ENCODE results near the gene MS4A15. TPM values are rescaled to one million over a fixed set of nuclear protein-coding genes. Genes with fewer than 3 reads are reported as not detected.
"Not testable (repeated sequence)": the region's sequence is repeated elsewhere in the genome, so short reads cannot be mapped to it uniquely, and the experiment has no call there.

MS4A15 gene
- polyA plus RNA-seq, 1 experiment: not detected

DNA sequence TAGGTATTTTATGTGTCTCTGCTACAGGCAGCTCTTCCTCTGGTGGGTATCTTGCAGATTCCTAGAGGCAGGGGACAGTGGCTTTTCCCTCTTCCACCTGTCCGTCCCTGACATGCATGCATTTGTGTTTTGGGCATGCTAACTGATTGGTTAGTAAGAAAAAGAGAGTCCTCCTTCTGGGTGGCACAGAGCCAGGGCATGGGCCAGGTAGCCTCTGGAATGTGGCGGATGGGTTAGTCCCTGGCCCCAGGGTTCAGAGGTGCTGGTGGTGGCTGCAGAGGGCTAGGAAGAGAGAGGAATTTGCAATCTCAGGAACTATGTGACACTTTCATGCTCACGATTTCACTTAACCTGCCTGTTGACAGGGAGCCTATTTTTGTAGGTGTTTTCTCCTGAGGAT is 5.8 kb upstream of the MS4A15 start:
- Histone ChIP-seq H3K27me3 (ENCODE audit: control insufficient read depth, insufficient read depth, low read length) (no peaks in the 10 kb centered on the region), H3K36me3 (ENCODE audit: control insufficient read depth, insufficient read depth, low read length) (no peaks in the 10 kb centered on the region), H3K4me3 (ENCODE audit: low read depth, low read length) (no peak overlapping the region)
- TF ChIP-seq, protein P1, sequence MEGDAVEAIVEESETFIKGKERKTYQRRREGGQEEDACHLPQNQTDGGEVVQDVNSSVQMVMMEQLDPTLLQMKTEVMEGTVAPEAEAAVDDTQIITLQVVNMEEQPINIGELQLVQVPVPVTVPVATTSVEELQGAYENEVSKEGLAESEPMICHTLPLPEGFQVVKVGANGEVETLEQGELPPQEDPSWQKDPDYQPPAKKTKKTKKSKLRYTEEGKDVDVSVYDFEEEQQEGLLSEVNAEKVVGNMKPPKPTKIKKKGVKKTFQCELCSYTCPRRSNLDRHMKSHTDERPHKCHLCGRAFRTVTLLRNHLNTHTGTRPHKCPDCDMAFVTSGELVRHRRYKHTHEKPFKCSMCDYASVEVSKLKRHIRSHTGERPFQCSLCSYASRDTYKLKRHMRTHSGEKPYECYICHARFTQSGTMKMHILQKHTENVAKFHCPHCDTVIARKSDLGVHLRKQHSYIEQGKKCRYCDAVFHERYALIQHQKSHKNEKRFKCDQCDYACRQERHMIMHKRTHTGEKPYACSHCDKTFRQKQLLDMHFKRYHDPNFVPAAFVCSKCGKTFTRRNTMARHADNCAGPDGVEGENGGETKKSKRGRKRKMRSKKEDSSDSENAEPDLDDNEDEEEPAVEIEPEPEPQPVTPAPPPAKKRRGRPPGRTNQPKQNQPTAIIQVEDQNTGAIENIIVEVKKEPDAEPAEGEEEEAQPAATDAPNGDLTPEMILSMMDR (IDR thresholded peaks at IDR 0.05; ENCODE audit: insufficient read depth, low read depth, low read length): no peak
- ChIA-PET POLR2A (no interaction called here), CTCF (no interaction called here)
- DNase-seq (ENCODE audit: low read depth): no peak

DNA sequence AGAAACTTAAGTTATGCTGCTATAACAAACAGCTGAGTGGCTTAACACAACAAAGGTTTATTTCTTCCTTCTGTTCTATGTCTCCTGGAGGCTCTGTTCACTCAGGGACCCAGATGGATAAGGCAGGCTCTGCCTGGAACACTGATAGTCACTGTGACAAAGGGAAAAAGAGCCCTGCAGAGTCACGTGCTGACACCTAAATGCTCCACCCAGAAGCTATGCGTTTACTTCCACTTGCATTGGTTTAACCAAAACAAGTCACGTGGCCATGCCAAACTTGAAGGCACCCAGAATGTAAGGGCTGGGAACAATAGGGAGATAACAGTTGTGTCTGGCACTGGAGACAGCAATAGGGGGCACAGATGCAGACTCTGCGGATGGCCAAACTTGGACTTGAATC is 3.4 kb upstream of the MS4A15 start:
- POLR2A ChIA-PET: no interaction called here

DNA sequence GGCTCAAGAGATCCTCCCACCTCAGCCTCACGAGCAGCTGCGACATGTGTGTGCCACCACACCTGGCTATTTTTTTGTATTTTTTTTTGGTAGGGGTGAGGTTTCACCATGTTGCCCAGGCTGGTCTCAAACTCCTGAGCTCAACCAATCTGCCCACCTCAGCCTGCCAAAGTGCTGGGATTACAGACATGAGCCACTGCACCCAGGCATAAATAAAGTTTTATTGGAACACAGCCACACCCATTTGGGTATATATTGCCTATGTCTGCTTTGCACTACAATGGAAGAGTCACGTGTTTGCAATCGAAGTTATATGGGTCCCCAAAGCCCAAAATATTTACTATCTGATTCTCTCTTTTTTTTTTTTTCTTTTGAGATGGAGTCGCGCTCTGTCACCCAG is 1.8 kb upstream of the MS4A15 start:
- DNase-seq (ENCODE audit: low read depth): no peak
- peaks cover under 1% of the 10 kb centered on the region for H3K27me3 ChIP-seq (ENCODE audit: control insufficient read depth, insufficient read depth, low read length)
- CTCF ChIA-PET: interaction anchor here (1.2 kb wide), 1 partner anchor 21 kb away, joined by 7 read pairs; no protein-coding TSS in a partner anchor
- POLR2A ChIA-PET: no interaction called here
- H3K4me3 ChIP-seq (ENCODE audit: low read depth, low read length): no peak overlapping the region
- H3K36me3 ChIP-seq (ENCODE audit: control insufficient read depth, insufficient read depth, low read length): no peaks in the 10 kb centered on the region
- TF ChIP-seq, protein P1 (IDR thresholded peaks at IDR 0.05; ENCODE audit: insufficient read depth, low read depth, low read length): no peak

More for the DNA sequence above, 3.4 kb upstream of the MS4A15 start:
- TF ChIP-seq, protein P1 (IDR thresholded peaks at IDR 0.05; ENCODE audit: insufficient read depth, low read depth, low read length): no peak
- no peak for DNase-seq (ENCODE audit: low read depth)
- no peaks in the 10 kb centered on the region for H3K36me3 ChIP-seq (ENCODE audit: control insufficient read depth, insufficient read depth, low read length)
- no peak overlapping the region for H3K4me3 ChIP-seq (ENCODE audit: low read depth, low read length)
- H3K27me3 ChIP-seq (ENCODE audit: control insufficient read depth, insufficient read depth, low read length): no peaks in the 10 kb centered on the region
- CTCF ChIA-PET: no interaction called here

DNA sequence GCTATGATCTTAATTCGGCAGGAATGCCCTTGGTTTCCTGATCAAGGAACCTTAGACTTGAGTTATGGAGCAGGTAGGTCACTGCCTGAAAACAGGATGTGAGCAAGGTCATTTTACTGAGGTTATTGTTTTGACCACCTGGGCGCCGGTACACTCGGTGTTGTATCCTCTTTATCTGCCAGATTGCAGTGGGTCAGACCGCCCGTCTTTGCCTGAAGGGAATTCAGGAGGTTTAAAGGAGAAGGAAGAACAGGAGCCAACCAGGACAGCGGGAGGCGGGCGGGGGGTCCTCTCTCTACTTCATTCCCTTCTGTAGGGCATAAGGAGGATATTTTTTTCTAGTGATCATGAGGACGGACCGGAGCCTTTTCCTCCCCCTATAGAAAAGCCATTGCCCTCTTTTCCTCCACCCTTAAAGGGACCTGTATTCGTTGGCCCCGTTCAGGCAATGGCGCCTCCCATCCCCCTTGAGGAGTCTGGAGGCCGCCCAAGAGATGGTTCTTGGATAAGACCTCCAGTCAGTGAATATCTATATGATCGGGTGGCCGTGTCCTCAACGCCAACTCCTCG is 649 bp downstream of the MS4A15 start:
- H3K36me3 ChIP-seq (ENCODE audit: control insufficient read depth, insufficient read depth, low read length): no peaks in the 10 kb centered on the region
- no peak for DNase-seq (ENCODE audit: low read depth)
- TF ChIP-seq, protein P1 (IDR thresholded peaks at IDR 0.05; ENCODE audit: insufficient read depth, low read depth, low read length): no peak
- no peak overlapping the region for H3K4me3 ChIP-seq (ENCODE audit: low read depth, low read length)
- peaks cover 6% of the 10 kb centered on the region for H3K27me3 ChIP-seq (ENCODE audit: control insufficient read depth, insufficient read depth, low read length)
- ChIA-PET CTCF (interaction anchor here (1.0 to 1.4 kb wide), 2 partner anchors 18 to 73 kb away, joined by 3 read pairs; no protein-coding TSS in a partner anchor), POLR2A (no interaction called here)

DNA sequence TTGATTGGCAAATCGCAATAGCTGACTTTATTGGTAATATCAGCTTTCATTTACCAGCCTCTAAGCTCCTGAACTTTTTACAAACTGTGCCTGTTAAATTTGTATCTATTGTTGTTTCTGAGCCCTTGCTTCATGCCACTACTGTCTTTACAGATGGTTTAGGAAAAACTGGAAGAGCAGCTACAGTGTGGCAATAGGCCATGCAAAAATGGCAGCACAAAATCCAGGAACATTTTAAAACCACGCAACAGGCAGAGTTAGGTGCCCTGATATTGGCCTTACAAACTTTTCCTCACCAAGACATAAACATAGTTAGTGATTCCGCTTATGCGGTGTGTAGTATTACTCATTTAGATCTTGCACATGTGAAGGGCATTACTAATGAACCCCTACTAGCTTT is 2.0 kb downstream of the MS4A15 start:
- POLR2A ChIA-PET; DNase-seq (ENCODE audit: low read depth); H3K36me3 ChIP-seq (ENCODE audit: control insufficient read depth, insufficient read depth, low read length); CTCF ChIA-PET; H3K4me3 ChIP-seq (ENCODE audit: low read depth, low read length); H3K27me3 ChIP-seq (ENCODE audit: control insufficient read depth, insufficient read depth, low read length): not testable (repeated sequence)

DNA sequence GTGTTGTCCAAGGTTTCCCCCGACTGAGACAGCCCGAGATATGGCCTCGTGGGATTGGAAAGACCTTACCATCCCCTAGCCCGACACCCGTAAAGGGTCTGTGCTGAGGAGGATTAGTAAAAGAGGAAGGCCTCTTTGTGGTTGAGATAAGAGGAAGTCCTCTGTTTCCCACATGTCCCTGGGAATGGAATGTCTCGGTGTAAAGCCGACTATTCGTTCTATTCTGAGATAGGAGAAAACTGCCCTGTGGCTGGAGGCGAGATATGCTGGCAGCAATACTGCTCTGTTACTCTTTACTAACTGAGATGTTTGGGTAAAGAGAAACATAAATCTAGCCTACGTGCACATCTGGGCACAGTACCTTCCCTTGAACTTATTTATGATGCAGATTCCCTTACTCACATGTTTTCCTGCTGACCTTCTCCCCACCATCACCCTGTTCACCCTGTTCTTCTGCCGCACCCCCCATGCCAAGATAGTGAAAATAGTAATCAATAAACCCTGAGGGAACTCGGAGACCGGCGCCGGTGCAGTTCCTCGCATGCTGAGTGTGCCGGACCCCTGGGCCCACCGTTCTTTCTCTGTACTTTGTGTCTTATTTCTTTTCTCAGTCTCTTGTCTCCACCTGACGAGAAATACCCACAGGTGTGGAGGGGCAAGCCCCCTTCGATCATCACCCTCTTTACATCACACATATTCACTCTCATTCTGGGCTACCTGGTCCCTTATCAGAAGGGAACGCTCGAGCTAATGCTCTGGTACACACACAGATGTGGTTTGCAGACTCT is 3.0 kb downstream of the MS4A15 start:
- CTCF ChIA-PET; H3K36me3 ChIP-seq (ENCODE audit: control insufficient read depth, insufficient read depth, low read length); POLR2A ChIA-PET; DNase-seq (ENCODE audit: low read depth); H3K27me3 ChIP-seq (ENCODE audit: control insufficient read depth, insufficient read depth, low read length); H3K4me3 ChIP-seq (ENCODE audit: low read depth, low read length): not testable (repeated sequence)

Data from BJ (cell line).